NCI-H226 (cell line): ENCODE measurements around the gene ADPRHL1.

Experiments used
- DNase-seq: peaks from one replicate; pipeline ENCODE4 v3.0.0-alpha.2; 2015

Gene ADPRHL1

GRCh38 chr13:113430378-113431110 lies 22.7 kb downstream of the ADPRHL1 start:
- DNase-seq, result no peak

DNA sequence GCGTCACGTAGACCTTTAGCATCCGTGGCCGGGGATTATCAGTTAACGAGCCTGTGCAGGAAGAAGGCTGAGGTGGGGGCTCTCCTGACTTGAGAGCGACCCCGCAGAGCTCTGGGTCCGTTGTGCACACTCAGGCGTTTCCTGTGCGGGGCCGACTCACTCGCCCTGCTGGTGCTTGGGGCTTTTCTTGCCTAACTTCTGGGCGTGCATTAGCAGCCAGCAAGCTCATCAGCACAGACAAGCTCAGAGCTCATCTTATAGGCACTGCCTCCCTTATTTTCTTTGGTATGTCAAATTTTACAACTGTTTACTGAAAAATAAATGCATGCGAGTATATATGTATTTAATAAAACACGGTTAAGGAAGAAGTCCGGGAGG lies 23.7 kb downstream of the ADPRHL1 start:
- no peak for DNase-seq

DNA sequence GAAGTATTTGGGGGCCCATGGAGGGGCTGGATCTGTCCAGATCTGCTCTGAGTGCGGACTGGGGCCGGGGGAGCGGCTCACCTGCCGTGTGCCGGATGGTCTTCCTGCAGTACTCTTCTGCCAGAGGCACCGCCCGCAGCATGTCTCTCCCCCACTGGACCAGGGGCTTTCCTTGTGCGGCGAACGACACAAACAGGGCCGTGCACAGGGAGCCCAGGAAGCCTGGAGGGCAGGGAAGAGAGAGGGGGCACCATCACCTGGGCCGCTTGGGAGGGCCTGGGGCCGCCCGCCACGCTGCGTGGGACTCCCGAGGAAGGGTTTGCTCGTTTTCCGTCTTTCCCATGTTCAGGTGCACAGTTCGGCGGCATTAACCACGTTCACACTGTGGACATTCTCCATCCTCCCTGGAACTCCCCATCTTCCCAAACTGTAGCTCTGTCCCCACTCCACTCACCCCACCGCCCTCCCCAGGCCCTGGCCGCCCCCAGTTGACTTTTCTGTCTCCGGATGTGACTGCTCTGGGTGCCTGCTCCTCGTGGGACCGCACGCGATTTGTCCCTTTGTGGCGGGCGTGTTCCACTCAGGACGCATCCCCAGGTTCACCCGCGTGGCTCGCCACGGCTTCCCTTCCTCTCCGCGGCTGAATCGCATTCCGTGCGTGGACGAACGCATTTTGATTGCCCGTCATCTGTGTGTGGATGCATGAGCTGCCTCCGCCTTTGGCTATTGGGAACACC lies 24.2 kb downstream of the ADPRHL1 start:
- no peak for DNase-seq

DNA sequence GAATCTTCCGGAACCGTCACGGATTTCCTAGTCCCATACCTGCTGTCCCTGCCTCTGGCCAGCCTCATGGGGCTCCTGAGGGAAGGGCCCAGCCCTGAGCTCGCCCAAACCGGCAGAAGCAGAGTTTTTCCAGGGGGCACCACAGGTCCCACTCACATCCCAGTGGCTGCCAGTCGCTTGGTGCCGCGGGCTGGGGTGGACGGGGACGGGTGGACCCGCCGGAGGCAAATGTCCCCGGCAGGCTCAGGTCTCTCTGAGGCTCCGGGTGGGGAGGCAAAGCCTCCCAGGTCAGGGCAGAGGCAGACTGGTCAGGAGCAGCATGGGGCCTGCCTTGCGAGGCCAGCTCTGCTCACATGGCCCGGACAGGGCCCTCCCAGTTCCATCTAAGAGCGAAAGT lies 24.8 kb downstream of the ADPRHL1 start:
- DNase-seq, result no peak

DNA sequence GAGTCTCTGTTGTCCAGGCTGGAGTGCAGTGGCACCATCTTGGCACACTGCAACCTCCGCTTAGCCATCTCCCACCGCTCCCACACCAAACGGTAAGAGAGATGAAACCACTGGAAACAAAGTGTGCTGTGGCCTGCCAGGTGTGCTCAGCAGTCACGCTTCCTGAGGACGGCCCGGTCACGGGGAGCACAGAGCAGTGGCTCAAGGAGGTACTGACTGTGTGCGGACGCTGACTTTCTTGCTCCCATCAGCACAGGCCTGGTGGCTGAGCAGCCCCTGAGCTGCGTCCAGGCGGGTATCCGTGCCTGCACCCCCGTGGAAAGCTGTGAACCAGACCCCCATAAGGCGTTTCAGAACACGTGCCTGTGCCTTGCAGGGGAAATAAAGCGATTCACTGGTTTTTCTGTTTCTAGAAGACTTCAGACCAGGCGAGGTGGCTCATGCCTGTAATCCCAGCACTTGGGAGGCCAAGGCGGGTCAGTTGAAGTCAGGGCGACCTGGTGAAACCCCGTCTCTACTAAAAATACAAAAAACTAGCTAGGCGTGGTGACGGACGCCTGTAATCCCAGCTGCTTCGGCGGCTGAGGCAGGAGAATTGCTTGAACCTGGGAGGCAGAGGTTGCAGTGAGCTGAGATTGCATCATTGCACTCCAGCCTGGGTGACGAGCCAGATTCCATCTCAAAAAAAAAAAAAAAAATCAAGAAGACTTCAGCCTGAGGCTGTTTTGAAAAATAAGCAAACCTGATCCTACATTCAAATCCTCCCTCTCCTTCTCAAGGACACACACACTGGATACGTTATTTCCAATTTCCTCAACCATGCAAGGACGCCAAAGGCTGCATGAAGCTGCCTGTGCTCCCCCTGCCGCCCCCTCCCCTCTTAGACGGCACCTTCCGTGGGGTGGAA lies 25.5 kb downstream of the ADPRHL1 start:
- no peak for DNase-seq

DNA sequence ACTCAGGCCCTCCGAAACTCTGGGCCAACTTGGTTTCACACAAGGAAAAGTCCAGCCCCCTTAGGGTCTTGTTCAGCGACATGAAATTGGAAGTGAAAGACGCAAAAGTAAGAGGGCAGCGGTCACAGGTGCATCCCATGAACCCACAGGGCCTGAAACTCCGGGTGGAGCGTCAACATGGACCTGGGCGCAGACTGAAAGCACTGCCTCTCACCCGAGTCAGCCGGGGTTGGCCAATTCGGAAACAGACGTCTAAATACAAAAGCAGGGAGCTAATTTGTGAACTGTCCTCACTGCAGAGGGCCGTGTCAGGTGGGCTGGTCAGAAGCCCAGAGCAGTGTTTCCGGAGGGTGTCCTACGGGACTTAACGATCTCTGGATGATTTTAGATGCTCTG lies 26.7 kb downstream of the ADPRHL1 start:
- no peak for DNase-seq

DNA sequence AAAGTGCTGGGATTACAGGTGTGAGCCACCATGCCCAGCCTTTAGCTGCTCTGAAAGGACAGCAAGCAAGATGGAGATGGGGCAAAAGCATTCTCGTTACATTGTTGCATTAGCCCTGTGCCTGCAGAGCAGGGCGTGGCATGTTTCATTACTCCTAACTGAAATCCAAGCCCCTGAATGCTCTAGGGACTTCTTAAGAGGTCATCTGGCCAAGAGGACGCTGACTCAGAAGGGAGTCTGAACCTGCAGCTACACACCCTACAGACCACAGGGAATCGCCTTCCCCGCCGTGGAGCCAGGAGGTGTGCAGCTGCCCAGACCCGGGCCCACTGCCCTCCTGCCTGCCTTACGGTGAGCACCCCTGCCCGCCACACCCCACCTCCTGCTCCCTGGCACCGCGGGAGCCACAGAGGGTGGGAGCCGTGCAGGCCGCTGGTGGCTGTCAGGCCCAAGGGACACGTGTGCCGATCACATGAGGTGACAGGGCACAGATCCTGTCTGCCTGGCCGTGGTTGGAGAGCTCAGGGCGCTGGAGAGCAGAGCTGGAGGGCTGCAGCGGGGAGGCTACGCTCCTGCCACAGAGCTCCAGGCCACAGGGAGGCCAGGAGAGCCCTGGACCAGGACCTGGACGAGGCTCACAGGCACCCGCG lies 27.2 kb downstream of the ADPRHL1 start:
- no peak for DNase-seq

GRCh38 chr13:113423520-113424163 lies 29.6 kb downstream of the ADPRHL1 start:
- no peak for DNase-seq

DNA sequence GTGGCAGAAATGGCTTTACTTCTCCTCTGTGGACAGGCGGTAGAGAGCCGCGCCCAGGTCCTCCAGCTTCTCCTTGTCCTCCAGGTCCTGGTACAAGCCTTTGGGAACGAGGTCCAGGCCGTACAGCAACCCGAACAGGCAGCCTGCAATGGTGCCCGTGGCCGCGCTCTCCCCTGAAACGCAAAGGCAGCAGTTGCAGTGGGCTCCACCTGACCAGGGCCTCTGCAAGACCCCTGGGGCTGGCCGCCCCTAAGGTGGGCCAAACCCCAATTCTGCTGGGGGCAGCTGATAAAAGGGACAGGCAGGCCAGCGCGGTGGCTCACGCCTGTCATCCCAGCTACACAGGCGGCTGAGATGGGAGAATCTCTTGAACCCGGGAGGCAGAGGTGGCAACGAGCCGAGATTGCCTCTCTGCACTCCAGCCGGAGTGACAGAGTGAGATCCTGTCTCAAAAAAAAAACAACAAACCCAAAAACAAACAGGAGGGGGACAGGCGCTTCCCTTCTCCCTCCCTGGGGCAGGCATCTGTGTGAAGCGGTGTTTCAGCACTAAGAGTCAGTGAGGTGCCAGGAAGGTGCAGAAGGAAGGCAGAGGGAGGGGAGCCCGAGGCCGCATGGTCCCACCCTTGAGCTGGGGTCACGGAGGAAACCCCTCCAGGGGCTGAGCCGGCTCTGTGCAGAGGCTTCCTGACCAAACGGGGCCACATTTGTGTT lies 30.3 kb downstream of the ADPRHL1 start:
- no peak for DNase-seq

DNA sequence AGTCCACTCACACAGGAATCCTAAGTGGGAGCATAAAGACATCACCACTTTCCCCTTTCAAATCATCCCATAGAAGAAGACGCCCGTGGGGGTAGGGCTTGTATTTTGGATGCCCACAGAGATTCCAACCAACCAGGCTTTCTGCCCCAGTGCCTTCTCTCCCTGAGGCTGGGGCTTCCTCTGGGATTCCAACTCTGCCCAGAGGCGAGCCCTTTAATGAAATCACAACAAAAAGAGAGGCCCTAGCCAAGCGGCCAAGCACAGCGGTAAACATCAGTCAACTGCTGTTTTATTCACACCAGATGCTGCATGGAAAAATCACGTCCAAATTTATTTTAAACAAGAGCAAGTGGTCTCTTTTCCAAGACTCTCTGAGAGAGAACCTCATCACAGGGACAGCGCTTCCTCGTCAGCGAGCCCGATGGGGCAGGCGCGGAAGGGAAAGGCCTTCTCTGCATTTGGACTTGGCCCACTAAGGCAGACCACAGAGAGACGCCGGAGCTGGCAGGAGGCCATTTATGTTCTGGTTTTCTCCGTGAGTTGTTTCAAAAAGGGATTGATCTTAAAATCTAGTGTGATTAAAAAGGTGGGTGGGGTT lies 31.5 kb downstream of the ADPRHL1 start:
- no peak for DNase-seq

GRCh38 chr13:113420833-113421600 lies 32.3 kb downstream of the ADPRHL1 start:
- no peak for DNase-seq

- no peak for DNase-seq
These were observed 33.1 kb downstream of the ADPRHL1 start for GRCh38 chr13:113420232-113420631.

GRCh38 chr13:113419531-113420193 lies 33.6 kb downstream of the ADPRHL1 start:
- DNase-seq, result no peak

- DNase-seq, result no peak
These were observed 34.6 kb downstream of the ADPRHL1 start for GRCh38 chr13:113418722-113419049.

DNA sequence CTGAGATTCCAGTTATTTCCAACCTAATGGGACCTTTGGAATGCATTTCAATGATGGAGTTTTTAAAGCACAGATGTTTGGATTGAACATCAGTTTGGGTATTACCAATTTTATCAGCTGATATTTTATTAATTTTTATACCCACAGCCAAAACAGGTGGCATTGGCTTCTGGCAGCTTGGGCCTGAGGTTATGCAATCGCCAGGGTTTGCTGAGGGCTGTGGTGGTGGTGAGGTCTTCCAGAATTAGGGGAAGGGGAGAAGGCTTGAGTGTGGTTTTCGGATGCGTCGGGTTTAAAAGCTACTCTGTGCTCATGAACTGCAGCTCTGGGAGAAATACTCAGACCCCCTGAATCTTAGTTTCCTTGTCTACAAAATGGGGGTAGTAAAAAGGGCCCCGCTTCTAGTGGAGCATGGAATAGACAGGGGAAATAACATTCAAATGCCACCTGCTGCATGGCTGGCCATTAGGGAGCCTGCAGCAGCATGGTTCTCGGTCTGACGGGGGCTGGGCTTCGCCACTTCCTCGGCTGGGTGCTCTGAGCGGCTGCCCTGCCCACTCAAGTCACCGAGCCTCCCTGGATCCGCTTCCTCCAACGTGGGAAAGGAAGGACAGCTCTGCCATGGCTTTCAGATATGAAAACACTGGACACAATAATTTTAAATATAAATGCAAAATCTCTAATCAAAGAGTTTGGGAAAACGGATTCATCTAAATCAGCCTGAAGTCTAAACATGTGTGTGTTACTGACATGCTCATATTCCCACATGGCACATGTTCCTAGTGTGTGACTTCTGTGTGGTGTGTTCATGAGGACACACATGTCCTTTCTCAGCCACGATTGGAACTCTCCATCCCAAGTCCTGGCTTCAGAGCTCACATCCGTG lies 35.2 kb downstream of the ADPRHL1 start:
- DNase-seq, result no peak

GRCh38 chr13:113417008-113417751 lies 36.1 kb downstream of the ADPRHL1 start:
- no peak for DNase-seq

GRCh38 chr13:113415825-113416224 lies 37.5 kb downstream of the ADPRHL1 start:
- DNase-seq, result no peak

DNA sequence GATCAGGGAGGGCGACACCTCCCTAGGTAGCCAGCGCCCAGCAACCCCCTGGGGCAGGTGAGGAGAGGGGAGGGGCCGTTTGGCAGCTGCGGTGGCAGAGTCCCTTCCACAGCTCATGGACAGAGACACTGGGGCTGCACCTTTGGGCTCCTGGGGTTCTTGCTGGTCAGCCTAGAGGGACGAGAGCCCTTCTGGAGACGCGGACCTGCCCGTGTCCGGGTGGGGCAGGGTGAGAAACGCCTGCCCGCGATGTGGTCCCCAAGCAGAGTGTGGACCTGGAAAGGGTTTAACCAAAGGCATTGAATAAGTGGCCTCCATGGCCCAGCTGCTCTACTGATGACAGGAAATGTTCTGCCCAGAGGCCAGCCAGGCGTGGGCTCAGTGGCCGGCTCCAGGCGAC lies 38.3 kb downstream of the ADPRHL1 start:
- no peak for DNase-seq
